A549 treated with GW870086 at 1 μM for 4 hours (cell line): Measurements from ENCODE around the gene CHRNA9. TPM values are rescaled to one million over a fixed set of nuclear protein-coding genes. Genes with fewer than 3 reads are reported as not detected.

Experiments
- total RNA-seq: library from RNA; stranded (reverse); fragments of 200-300 nt; extraction: Qiagen RNA extraction; gene quantifications from 5 replicates; pipeline ENCODE4 v1.2.3, GENCODE V29; 2022; ENCODE audit warnings: low read depth

Gene CHRNA9
- total RNA-seq = 1.4 to 2.0 TPM (median 1.6 TPM) in 5 replicates

GRCh38 chr4:40334591-40335524 is at the start of gene CHRNA9:
CHRNA9 (plus strand) TSS chr4:40335333; CDS start chr4:40335468, 135 bp downstream.

Other genes with a start within 250 kb of the CHRNA9 start
- 0.11 to 0.16 TPM (median 0.12 TPM) in 4 of 5 replicates, not detected in the other for gene RHOH, start 138.3 kb upstream of the CHRNA9 start, total RNA-seq